PC-9 (cell line): Measurements from ENCODE around the gene USP17L15. TPM values are rescaled to one million over a fixed set of nuclear protein-coding genes. Genes with fewer than 3 reads are reported as not detected.
"Not testable (repeated sequence)": the region's sequence is repeated elsewhere in the genome, so short reads cannot be mapped to it uniquely, and the experiment has no call there.

Experiments used
- Bru-seq: library from RNA; stranded (reverse); fragments of 400-500 nt; gene quantifications from one replicate; lab custom pipeline; 2021; lab: Mats Ljungman, UMichigan
- BruChase-seq, 2 experiments: library from RNA; stranded (reverse); fragments of 400-500 nt; gene quantifications; one replicate each; lab custom pipeline; 2021; lab: Mats Ljungman, UMichigan
- BruUV-seq: library from RNA; stranded (reverse); fragments of 400-500 nt; replicated peaks from 2 replicates; lab custom pipeline; 2021; lab: Mats Ljungman, UMichigan
- CTCF ChIA-PET: fragments of 300-600 bp; sonication (Branson Sonifier 250); formaldehyde crosslinking; loops from one replicate; lab custom pipeline; 2022; ENCODE audit warnings: antibody characterized with exemption; lab: Charles Lee
- POLR2A ChIA-PET: fragments of 300-600 bp; sonication (Branson Sonifier 250); formaldehyde crosslinking; loops from one replicate; lab custom pipeline; 2022; ENCODE audit warnings: antibody characterized with exemption; ENCODE audit not compliant: unreplicated experiment; lab: Charles Lee
- DNase-seq, 2 experiments: peaks; one replicate each; pipeline versions ENCODE4 v3.0.0 to v3.0.0-alpha.2; 2015 to 2022; ENCODE audit warnings: mixed read lengths in 1 of 2
- H2AFZ ChIP-seq: fragments of 200-600 bp; sonication (generic); 2 replicates; pipeline ENCODE4 v1.8.1; 2017; ENCODE audit warnings: antibody characterized with exemption
- H3F3A ChIP-seq: fragments of 200-600 bp; sonication (generic); 2 replicates; pipeline ENCODE4 v1.8.1; 2017; ENCODE audit warnings: antibody characterized with exemption, mild to moderate bottlenecking, low read depth; ENCODE audit not compliant: insufficient read depth
- H3K27ac ChIP-seq: fragments of 200-600 bp; sonication (generic); 2 replicates; pipeline ENCODE4 v1.6.1; 2016; ENCODE audit warnings: mixed run types
- H3K27me3 ChIP-seq: fragments of 200-600 bp; sonication (generic); 2 replicates; pipeline ENCODE4 v1.6.1; 2016; ENCODE audit warnings: low read depth, mixed run types; ENCODE audit not compliant: insufficient read depth
- H3K36me3 ChIP-seq: fragments of 200-600 bp; sonication (generic); 2 replicates; pipeline ENCODE4 v1.6.1; 2016; ENCODE audit warnings: low read depth, mixed run types
- H3K4me1 ChIP-seq: fragments of 200-600 bp; sonication (generic); replicated peaks from 2 replicates; pipeline ENCODE4 v1.6.1; 2016; ENCODE audit warnings: mixed run types; ENCODE audit not compliant: insufficient read depth
- H3K4me2 ChIP-seq: fragments of 200-600 bp; sonication (generic); 2 replicates; pipeline ENCODE4 v1.6.1; 2017; ENCODE audit warnings: mixed run types
- H3K4me3 ChIP-seq: fragments of 200-600 bp; sonication (generic); 2 replicates; pipeline ENCODE4 v1.6.1; 2016; ENCODE audit warnings: mixed run types
- H3K79me2 ChIP-seq: fragments of 200-600 bp; sonication (generic); 2 replicates; pipeline ENCODE4 v1.6.1; 2017; ENCODE audit warnings: low read depth, mixed run types
- H3K9me2 ChIP-seq: fragments of 200-600 bp; sonication (generic); 2 replicates; pipeline ENCODE4 v1.8.1; 2017; ENCODE audit warnings: mild to moderate bottlenecking; ENCODE audit not compliant: insufficient read depth
- H3K9me3 ChIP-seq: fragments of 200-600 bp; sonication (generic); 2 replicates; pipeline ENCODE4 v1.8.1; 2016; ENCODE audit warnings: low read depth; ENCODE audit not compliant: insufficient read depth
- H4K20me1 ChIP-seq: fragments of 200-600 bp; sonication (generic); 2 replicates; pipeline ENCODE4 v1.8.1; 2017; ENCODE audit not compliant: insufficient read depth
- intact Hi-C: fragments of 100-400 bp; cut with micrococcal nuclease; formaldehyde crosslinking; loops from one replicate; pipeline ENCODE4 v1.10.0; 2022; ENCODE audit not compliant: unreplicated experiment
- long read RNA-seq: library from polyadenylated mRNA; stranded (forward); transcript quantifications from one replicate; pipeline ENCODE4 v2.0.0, GENCODE V29; 2022
- total RNA-seq: library from RNA; stranded (reverse); gene quantifications from 2 replicates; pipeline ENCODE4 v1.2.3, GENCODE V29; 2021

USP17L15 gene, protein sequence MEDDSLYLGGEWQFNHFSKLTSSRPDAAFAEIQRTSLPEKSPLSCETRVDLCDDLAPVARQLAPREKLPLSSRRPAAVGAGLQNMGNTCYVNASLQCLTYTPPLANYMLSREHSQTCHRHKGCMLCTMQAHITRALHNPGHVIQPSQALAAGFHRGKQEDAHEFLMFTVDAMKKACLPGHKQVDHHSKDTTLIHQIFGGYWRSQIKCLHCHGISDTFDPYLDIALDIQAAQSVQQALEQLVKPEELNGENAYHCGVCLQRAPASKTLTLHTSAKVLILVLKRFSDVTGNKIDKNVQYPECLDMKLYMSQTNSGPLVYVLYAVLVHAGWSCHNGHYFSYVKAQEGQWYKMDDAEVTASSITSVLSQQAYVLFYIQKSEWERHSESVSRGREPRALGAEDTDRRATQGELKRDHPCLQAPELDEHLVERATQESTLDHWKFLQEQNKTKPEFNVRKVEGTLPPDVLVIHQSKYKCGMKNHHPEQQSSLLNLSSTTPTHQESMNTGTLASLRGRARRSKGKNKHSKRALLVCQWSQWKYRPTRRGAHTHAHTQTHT
- not detected in 2 replicates for total RNA-seq
- not detected for Bru-seq, nascent RNA
- not detected for BruChase-seq, experiment 1, labeled RNA remaining after a 2-hour chase
- not detected for BruChase-seq, experiment 2, labeled RNA remaining after a 6-hour chase
- long read RNA-seq: 0 reads

GRCh38 chr4:9234085-9234484 lies at the start of gene USP17L15:
TSS of gene USP17L15 (plus strand) at chr4:9234385. CDS start at chr4:9234385, 0 bp downstream.
- DNase-seq, H3K27ac ChIP-seq, H3K9me3 ChIP-seq, H3K27me3 ChIP-seq, H3F3A ChIP-seq, H2AFZ ChIP-seq, H4K20me1 ChIP-seq, H3K9me2 ChIP-seq, intact Hi-C loops, BruUV-seq, H3K4me3 ChIP-seq, POLR2A ChIA-PET, H3K36me3 ChIP-seq, H3K4me2 ChIP-seq, CTCF ChIA-PET, H3K4me1 ChIP-seq, H3K79me2 ChIP-seq: not testable (repeated sequence)

GRCh38 chr4:9210357-9210756 lies 23.8 kb upstream of the USP17L15 start, which contains the start of gene USP17L10:
TSS of gene USP17L10 (plus strand) at chr4:9210657. CDS start at chr4:9210657, 0 bp downstream.
- H3K4me3 ChIP-seq, H3K9me3 ChIP-seq, intact Hi-C loops, POLR2A ChIA-PET, H3K79me2 ChIP-seq, H4K20me1 ChIP-seq, DNase-seq, H3K9me2 ChIP-seq, H3K4me1 ChIP-seq, H3K27me3 ChIP-seq, H3K4me2 ChIP-seq, H3K27ac ChIP-seq, H3F3A ChIP-seq, BruUV-seq, H2AFZ ChIP-seq, CTCF ChIA-PET, H3K36me3 ChIP-seq: not testable (repeated sequence)

- H3K4me1 ChIP-seq, BruUV-seq, CTCF ChIA-PET, H3K9me2 ChIP-seq, H3F3A ChIP-seq, H2AFZ ChIP-seq, H3K4me2 ChIP-seq, H3K27ac ChIP-seq, H3K36me3 ChIP-seq, intact Hi-C loops, DNase-seq, H3K4me3 ChIP-seq, H3K9me3 ChIP-seq, H3K79me2 ChIP-seq, POLR2A ChIA-PET, H4K20me1 ChIP-seq, H3K27me3 ChIP-seq: not testable (repeated sequence)
Observed at GRCh38 chr4:9214701-9215100, 19.5 kb upstream of the USP17L15 start.

DNA sequence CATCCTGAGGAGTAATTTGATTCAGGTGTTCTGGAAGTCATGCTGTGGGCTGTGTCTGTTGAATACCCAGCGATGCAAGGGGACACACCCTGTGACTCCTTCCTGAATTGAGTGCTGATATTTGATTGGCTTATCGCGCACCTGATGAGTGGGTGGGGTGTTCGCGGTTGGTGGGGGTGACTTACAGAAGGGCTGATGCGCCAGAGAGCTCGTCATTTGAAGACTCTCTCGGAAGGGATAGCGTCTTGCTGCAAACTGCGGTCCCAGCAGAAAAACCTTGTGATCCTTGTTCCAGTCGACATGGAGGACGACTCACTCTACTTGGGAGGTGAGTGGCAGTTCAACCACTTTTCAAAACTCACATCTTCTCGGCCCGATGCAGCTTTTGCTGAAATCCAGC lies 19.1 kb upstream of the USP17L15 start, which contains the start of gene USP17L11:
USP17L11 (plus strand) TSS at position 301 of the 400 bp plus-strand sequence; CDS start at position 301, 0 bp downstream.
- H3K27ac ChIP-seq, H3F3A ChIP-seq, H3K4me2 ChIP-seq, H4K20me1 ChIP-seq, CTCF ChIA-PET, H3K9me2 ChIP-seq, H3K36me3 ChIP-seq, H3K9me3 ChIP-seq, DNase-seq, H3K79me2 ChIP-seq, H3K27me3 ChIP-seq, H2AFZ ChIP-seq, POLR2A ChIA-PET, H3K4me3 ChIP-seq, intact Hi-C loops, BruUV-seq, H3K4me1 ChIP-seq: not testable (repeated sequence)

DNA sequence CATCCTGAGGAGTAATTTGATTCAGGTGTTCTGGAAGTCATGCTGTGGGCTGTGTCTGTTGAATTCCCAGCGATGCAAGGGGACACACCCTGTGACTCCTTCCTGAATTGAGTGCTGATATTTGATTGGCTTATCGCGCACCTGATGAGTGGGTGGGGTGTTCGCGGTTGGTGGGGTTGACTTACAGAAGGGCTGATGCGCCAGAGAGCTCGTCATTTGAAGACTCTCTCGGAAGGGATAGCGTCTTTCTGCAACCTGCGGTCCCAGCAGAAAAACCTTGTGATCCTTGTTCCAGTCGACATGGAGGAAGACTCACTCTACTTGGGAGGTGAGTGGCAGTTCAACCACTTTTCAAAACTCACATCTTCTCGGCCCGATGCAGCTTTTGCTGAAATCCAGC lies 14.3 kb upstream of the USP17L15 start, which contains the start of gene USP17L12:
USP17L12 (plus strand) TSS at position 301 of the 400 bp plus-strand sequence; CDS start at position 301, 0 bp downstream.
- H3K27ac ChIP-seq, H3F3A ChIP-seq, H3K4me3 ChIP-seq, H3K79me2 ChIP-seq, H3K9me2 ChIP-seq, H3K36me3 ChIP-seq, H3K9me3 ChIP-seq, intact Hi-C loops, H4K20me1 ChIP-seq, H3K4me2 ChIP-seq, H3K27me3 ChIP-seq, POLR2A ChIA-PET, BruUV-seq, H3K4me1 ChIP-seq, DNase-seq, H2AFZ ChIP-seq, CTCF ChIA-PET: not testable (repeated sequence)

DNA sequence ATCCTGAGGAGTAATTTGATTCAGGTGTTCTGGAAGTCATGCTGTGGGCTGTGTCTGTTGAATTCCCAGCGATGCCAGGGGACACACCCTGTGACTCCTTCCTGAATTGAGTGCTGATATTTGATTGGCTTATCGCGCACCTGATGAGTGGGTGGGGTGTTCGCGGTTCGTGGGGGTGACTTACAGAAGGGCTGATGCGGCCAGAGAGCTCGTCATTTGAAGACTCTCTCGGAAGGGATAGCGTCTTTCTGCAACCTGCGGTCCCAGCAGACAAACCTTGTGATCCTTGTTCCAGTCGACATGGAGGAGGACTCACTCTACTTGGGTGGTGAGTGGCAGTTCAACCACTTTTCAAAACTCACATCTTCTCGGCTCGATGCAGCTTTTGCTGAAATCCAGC lies 9.6 kb upstream of the USP17L15 start, which contains the start of gene USP17L13:
USP17L13 (plus strand) TSS at position 301 of the 400 bp plus-strand sequence; CDS start at position 301, 0 bp downstream.
- POLR2A ChIA-PET, H2AFZ ChIP-seq, H3K27me3 ChIP-seq, BruUV-seq, intact Hi-C loops, CTCF ChIA-PET, H3K4me3 ChIP-seq, H3K79me2 ChIP-seq, H3K4me1 ChIP-seq, H3K9me3 ChIP-seq, H3K4me2 ChIP-seq, H3K9me2 ChIP-seq, DNase-seq, H3K27ac ChIP-seq, H3F3A ChIP-seq, H4K20me1 ChIP-seq, H3K36me3 ChIP-seq: not testable (repeated sequence)

DNA sequence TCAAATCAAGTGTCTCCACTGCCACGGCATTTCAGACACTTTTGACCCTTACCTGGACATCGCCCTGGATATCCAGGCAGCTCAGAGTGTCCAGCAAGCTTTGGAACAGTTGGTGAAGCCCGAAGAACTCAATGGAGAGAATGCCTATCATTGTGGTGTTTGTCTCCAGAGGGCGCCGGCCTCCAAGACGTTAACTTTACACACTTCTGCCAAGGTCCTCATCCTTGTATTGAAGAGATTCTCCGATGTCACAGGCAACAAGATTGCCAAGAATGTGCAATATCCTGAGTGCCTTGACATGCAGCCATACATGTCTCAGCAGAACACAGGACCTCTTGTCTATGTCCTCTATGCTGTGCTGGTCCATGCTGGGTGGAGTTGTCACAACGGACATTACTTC lies 3.9 kb upstream of the USP17L15 start:
- H3K79me2 ChIP-seq, H2AFZ ChIP-seq, H3F3A ChIP-seq, H3K9me2 ChIP-seq, H4K20me1 ChIP-seq, H3K4me2 ChIP-seq, DNase-seq, H3K4me1 ChIP-seq, intact Hi-C loops, BruUV-seq, CTCF ChIA-PET, H3K4me3 ChIP-seq, H3K36me3 ChIP-seq, H3K27me3 ChIP-seq, POLR2A ChIA-PET, H3K27ac ChIP-seq, H3K9me3 ChIP-seq: not testable (repeated sequence)
